ENCODE measurements around the gene IL31. TPM values are rescaled to one million over a fixed set of nuclear protein-coding genes. Genes with fewer than 3 reads are reported as not detected.
"Not testable (repeated sequence)": the region's sequence is repeated elsewhere in the genome, so short reads cannot be mapped to it uniquely, and the experiment has no call there.

IL31 gene
- total RNA-seq (2014; rRNA removed; shearing (Covaris generic)): not detected in 2 replicates
- not detected in 2 replicates for polyA plus RNA-seq (2015; cell fraction: cytosol; rRNA removed)
- polyA plus RNA-seq (2015; cell fraction: nucleus; rRNA removed): not detected in 2 replicates

DNA sequence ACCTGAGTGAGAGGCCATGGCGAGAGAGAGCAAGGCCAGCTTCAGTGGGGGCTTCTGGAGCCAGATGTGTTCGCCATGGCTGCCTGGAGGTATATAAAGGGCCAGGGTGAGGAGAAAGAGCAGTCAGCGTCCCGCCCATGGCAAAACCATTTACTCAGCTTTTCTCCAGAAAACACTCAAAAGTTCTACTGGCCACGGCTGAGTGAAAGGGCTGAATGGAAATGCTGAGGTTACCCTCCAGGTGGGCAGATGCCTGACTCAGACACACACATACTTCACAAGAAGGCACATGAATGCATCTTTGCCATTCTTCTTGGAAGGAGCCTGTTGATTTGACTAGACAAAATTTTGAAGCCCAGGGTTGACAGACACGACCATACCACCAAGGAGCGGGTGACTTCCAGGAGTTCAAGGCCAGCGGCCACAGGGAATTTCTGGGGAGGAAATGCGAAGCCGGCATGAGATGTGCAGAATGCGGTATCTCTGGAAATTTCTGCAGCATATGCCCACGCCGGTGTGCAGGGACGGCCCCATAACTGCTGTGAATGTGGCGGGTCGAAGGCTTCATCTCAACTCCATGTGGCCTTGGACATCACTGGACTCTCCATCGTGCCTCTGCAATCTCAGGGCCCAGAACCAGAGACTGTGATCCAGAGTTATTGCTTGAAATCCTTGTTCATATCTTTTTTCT is at the start of gene IL31:
IL31 (minus strand) TSS at position 67 of the 691 bp plus-strand sequence; CDS start at position 18, 49 bp downstream.
- DNase-seq (ENCODE audit: low read depth): no peak

DNA sequence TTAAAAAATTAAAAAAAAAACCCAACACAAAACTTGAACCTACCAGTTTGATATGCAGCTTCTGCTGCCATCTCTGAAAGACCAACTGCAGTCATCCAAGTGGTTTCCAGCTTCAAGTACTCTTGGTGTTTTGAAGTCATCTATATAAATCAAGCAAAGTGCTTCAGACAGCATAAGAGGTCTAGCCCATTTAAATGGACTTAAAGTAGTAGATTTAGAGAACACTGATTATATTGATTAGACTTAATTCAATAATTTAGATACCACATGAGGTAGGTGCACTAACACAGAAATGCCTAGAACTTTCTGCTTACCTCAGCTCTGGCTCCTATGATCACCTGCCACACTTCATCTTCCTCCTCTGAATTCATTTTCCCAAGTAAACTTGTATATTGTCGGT is 42.4 kb upstream of the IL31 start:
- DNase-seq (ENCODE audit: low read depth): no peak

- no peak for DNase-seq (ENCODE audit: low read depth)
These were observed 41.8 kb upstream of the IL31 start for GRCh38 chr12:122215771-122216170.

GRCh38 chr12:122208073-122208820 is 34.2 kb upstream of the IL31 start:
- DNase-seq (ENCODE audit: low read depth): no peak

DNA sequence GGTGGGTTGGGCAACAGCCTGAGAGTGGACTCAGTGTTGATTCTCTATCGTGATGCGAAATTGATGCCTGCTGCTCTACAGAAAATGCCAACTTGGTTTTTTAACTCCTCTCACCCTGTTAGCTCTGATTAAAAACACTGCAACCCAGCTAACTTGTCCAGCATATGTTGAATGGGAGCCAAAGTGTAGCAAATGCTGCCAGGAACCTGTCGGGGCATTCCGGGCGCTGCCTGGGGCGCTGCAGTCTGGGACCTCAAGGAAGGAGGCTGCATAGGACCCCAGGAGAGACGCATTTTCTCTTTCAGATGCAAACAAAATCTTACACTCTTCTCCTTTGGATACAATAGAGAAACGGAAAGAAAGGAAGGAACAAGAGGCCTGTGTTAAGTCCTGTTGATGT is 33.4 kb upstream of the IL31 start:
- no peak for DNase-seq (ENCODE audit: low read depth)

DNA sequence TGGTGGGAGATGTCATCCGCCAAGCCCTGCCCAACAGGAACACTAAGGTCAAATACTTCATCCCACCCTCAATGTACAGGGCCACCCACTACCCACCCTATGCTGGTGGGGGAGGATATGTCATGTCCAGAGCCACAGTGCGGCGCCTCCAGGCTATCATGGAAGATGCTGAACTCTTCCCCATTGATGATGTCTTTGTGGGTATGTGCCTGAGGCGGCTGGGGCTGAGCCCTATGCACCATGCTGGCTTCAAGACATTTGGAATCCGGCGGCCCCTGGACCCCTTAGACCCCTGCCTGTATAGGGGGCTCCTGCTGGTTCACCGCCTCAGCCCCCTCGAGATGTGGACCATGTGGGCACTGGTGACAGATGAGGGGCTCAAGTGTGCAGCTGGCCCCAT is 33.0 kb upstream of the IL31 start:
- no peak for DNase-seq (ENCODE audit: low read depth)

DNA sequence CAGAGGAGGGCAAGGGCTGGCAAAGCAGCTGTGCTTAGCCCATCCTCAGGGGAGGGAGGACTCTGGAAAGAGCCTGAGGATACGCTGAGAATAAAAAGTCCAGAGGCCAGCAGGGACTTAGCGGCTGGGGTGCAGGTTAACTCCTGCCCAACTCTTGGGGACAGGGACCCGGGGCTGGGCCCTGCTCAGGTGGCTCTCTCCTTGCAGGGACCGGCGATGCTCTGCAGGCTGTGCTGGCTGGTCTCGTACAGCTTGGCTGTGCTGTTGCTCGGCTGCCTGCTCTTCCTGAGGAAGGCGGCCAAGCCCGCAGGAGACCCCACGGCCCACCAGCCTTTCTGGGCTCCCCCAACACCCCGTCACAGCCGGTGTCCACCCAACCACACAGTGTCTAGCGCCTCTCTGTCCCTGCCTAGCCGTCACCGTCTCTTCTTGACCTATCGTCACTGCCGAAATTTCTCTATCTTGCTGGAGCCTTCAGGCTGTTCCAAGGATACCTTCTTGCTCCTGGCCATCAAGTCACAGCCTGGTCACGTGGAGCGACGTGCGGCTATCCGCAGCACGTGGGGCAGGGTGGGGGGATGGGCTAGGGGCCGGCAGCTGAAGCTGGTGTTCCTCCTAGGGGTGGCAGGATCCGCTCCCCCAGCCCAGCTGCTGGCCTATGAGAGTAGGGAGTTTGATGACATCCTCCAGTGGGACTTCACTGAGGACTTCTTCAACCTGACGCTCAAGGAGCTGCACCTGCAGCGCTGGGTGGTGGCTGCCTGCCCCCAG is 32.3 kb upstream of the IL31 start:
- DNase-seq (ENCODE audit: low read depth): no peak

DNA sequence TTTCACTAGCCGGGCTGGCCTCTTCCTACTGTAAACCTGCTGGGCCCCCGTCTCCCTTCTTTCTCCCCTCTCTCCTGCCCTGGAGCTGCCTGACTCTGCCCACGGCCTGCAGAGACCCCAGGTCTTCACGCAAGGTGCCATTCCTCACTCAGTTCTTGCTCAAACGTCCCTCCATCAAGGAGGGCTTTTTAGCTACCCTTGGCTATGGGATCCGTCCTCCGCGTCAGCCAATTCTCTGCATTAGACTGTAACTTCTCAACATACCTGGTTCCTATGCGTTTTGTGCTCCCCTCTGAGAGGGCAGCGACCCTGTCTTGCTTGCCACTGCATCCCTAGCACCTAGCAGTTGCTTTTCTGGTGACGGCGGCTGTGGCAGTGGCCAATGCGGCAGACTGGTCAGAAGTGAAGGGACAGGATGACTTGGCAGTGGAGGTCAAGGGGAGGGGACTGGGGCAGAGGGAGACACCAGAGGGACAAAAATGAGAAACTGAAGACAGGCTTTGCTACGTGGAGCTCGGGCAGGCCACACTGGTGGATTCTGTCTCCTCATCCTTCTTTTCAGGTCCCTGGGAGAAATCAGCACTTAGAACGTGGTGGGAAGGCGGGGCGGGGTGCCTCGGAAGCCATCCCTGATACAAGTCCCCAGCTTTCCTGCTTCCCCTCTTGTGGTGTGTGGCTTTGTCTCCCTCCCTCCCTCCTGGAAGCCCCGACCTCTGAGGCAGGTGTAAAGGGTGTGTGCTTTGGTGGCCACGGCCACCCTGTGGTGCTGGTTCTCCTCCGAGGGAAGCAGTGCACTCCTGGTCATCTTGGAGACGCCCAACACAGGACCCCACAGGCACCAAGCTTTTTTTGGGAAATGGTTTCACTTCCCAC is 31.3 kb upstream of the IL31 start:
- no peak for DNase-seq (ENCODE audit: low read depth)

DNA sequence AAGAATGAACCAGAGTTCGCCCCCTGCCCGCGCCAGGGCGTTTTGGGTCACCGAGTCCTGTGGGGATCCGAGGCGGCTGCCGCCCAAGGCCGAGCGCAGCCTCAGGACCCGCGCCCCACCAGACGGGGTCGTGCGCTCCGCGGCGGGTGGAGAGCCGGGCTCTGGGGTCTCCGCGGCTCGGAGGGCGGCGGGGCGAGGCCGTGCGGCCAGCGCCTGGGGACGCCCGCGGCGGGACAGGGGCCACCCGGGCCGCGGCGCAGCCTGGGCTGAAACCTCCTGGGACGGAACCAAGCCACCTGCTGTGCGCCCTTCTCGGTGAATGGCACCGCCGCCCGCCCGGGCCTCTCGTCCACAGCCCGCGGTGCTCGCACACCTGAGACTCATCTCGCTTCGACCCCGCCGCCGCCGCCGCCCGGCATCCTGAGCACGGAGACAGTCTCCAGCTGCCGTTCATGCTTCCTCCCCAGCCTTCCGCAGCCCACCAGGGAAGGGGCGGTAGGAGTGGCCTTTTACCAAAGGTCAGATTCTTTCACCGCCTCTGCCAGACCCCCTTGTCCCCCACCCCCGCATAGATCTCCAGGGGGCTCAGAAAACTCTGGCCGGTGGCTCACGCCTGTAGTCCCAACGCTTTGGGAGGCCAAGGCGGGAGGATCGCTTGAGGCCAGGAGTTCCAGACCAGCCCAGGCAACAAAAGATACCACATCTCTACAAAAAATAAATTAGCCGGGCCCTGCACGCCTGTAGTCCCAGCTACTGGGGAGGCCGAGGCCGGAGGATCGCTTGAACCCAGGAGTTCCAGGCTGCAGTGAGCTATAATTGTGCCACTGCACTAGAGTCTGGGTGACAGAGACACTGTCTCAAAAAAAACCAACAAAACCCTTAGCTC is 30.4 kb upstream of the IL31 start:
- no peak for DNase-seq (ENCODE audit: low read depth)

DNA sequence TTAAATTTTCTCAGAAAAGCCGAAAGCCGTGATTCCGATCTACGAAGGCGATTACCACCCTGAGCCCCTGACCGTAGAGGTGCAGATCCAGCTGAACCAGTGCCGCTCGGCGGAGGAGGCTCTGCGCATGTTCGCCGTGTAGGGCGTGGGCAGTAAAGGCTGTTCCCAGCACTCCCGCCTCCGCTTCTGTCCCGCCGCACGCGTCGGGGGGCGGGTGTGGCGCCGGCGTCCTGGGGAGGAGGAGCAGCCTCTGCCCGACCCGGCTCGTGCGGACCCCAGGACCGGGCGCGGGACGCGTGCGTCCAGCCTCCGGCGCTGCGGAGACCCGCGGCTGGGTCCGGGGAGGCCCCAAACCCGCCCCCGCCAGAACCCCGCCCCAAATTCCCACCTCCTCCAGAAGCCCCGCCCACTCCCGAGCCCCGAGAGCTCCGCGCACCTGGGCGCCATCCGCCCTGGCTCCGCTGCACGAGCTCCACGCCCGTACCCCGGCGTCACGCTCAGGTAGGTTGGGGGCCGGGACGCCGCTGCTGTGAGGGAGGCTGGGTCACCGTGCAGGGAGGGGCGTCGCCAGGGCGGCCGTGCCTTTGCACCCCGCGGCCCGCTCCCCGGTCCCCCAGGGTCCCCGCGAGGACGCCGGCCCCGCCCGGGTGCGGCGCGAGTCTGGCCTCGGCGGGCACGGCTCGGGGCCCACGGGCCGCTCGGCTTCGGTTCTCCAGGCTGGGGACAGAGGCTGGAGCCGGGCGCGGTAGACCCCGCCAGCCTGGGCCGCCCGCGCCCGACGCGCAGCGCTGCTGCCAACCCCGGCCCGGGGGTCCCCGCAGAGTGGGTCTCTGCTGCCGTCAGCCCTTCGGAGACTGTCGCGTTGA is 29.5 kb upstream of the IL31 start, which contains the start of gene B3GNT4:
B3GNT4 (plus strand) TSS at position 409 of the 866 bp plus-strand sequence. CDS start 910 bp downstream, outside the sequence.
- DNase-seq (ENCODE audit: low read depth): peak; percentile 56

- DNase-seq (ENCODE audit: low read depth): not testable (repeated sequence)
These were observed 28.8 kb upstream of the IL31 start for GRCh38 chr12:122202811-122203210.

GRCh38 chr12:122202017-122202416 is 28.0 kb upstream of the IL31 start:
- DNase-seq (ENCODE audit: low read depth): no peak

- DNase-seq (ENCODE audit: low read depth): no peak
These were observed 27.4 kb upstream of the IL31 start for GRCh38 chr12:122201381-122201780.

- no peak for DNase-seq (ENCODE audit: low read depth)
These were observed 26.6 kb upstream of the IL31 start for GRCh38 chr12:122200541-122201175.

DNA sequence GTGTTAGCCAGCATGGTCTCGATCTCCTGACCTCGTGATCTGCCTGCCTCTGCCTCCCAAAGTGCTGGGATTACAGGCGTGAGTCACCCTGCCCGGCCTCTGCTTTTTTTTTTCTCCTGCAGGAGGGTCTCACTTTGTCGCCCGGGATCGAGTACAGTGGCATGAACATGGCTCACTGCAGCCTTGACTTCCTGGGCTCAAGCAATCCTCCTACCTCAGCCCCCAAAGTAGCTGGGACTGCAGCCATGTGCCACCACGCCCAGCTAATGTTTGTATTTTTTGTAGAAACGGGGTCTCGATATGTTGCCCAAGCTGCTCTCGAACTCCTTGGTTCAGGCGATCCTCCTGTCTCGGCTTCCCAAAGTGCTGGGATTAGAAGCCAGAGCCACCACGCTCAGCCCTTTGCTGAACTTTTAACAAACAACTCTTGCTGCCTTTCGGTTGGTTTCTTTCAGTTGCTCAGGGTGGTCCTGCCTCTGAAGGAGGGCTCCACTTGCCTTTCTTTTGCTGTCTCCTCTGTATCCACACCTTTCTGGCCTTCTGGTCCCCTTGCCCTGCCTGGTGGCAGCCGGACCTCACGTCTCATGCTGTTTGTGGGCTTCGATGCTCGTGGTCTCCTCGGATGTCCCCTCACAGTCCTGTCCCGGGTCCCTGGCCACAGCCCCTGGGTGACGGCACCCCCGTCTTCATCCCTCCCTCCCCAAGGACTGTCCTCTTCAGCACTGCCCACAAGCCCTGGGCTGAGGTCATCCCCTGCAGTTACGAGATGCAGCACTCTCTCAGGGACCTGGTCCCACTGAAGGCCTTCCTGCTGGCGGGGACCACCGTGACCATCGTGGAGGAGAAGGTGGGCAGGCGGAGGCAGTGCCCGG is 25.7 kb upstream of the IL31 start:
- no peak for DNase-seq (ENCODE audit: low read depth)

DNA sequence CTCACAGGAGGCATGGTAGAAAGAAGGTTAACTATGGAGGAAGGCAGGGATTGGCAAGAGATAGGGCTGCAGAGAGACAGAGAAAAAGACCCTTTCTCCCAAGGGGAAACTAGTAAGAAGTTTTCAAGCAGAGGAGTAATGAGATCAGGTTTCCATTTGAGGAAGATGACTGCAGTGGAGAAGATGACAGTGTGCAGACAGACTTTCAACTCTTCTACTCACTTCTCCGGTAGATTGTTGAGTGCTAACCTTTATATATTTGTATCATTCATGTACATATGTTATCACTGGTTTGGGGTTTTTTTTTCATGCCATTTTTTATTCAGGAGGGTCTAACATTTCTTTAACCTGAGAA is 23.6 kb upstream of the IL31 start:
- DNase-seq (ENCODE audit: low read depth): no peak

- no peak for DNase-seq (ENCODE audit: low read depth)
These were observed 21.4 kb upstream of the IL31 start for GRCh38 chr12:122195405-122195804.

Measured in HT1080 (cell line).